ENCODE measurements around the gene ISOC1.

ISOC1 gene

DNA sequence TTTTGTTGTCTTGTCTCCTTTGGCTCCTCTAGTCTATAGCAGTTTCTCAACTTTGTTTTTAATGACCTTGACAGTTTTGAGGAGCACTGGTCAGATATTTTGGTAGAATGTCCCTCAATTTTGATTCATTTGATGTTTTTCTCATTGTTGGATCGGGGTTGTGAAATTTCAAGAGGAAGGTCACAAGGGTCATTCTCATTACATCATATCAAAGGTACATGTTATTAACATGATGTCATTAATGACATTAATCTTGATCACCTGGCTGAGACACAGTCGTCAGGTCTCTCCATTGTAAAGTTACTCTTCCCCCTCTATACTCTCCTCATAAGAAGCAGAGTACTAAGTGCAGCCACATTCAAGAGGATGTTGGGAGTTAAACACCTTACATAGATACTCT is 7.2 kb downstream of the ISOC1 start:
- ATAC-seq (ENCODE audit: insufficient read depth, low read depth): no peak
- Histone ChIP-seq H3K9me3 (ENCODE audit: insufficient read depth, low read length, severe bottlenecking) (no peaks in the 10 kb centered on the region), H3K79me2 (ENCODE audit: insufficient read depth, low read length) (peaks cover 34% of the 10 kb centered on the region), H3K9ac (ENCODE audit: low read depth, low read length) (no peak overlapping the region), H3K36me3 (ENCODE audit: insufficient read depth, low read length) (peaks cover 12% of the 10 kb centered on the region; the same call in 1 of the 2 replicates), H3K4me3 (ENCODE audit: low read depth in 1 of 2, low read length in 2 of 2) (no peak overlapping the region), H4K20me1 (ENCODE audit: insufficient read depth, low read length) (peaks cover 10% of the 10 kb centered on the region), H3K4me1 (ENCODE audit: insufficient read depth, low read length) (peaks cover 20% of the 10 kb centered on the region), H3K27ac (ENCODE audit: low read length) (no peak overlapping the region), H3K4me2 (ENCODE audit: insufficient read depth, low read length) (no peak overlapping the region), H3K27me3 (ENCODE audit: insufficient read depth, low read length, poor library complexity) (no peaks in the 10 kb centered on the region), H2AFZ (ENCODE audit: low read depth, low read length) (no peak overlapping the region)
- TF ChIP-seq, protein P1, sequence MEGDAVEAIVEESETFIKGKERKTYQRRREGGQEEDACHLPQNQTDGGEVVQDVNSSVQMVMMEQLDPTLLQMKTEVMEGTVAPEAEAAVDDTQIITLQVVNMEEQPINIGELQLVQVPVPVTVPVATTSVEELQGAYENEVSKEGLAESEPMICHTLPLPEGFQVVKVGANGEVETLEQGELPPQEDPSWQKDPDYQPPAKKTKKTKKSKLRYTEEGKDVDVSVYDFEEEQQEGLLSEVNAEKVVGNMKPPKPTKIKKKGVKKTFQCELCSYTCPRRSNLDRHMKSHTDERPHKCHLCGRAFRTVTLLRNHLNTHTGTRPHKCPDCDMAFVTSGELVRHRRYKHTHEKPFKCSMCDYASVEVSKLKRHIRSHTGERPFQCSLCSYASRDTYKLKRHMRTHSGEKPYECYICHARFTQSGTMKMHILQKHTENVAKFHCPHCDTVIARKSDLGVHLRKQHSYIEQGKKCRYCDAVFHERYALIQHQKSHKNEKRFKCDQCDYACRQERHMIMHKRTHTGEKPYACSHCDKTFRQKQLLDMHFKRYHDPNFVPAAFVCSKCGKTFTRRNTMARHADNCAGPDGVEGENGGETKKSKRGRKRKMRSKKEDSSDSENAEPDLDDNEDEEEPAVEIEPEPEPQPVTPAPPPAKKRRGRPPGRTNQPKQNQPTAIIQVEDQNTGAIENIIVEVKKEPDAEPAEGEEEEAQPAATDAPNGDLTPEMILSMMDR (IDR thresholded peaks at IDR 0.05; ENCODE audit: borderline replicate concordance, extremely low read depth, low read length, poor library complexity, severe bottlenecking): no peak
- TF ChIP-seq EZH2 (IDR thresholded peaks at IDR 0.05; ENCODE audit: borderline replicate concordance, low read depth, low read length, severe bottlenecking): no peak
- no peak for DNase-seq

DNA sequence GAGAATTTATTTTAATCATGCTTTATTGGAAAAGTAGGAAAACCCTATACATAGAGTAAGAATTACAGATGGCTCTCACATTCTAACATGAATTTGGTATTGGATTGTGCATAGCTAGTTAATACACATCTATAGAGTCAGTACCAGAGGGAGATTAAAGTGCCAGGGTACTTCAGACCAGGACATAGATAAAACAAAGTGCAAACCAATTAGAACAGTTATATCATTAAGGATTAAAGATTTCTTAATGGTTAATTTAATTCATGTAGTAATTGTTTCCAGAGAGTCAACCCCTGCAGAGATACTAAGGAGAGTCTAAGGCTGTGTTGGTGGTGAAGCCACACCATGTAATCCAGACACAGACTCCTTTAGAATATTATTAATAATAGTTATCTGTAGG is 8.8 kb downstream of the ISOC1 start:
- TF ChIP-seq, protein P1 (IDR thresholded peaks at IDR 0.05; ENCODE audit: borderline replicate concordance, extremely low read depth, low read length, poor library complexity, severe bottlenecking): no peak
- TF ChIP-seq EZH2 (IDR thresholded peaks at IDR 0.05; ENCODE audit: borderline replicate concordance, low read depth, low read length, severe bottlenecking): no peak
- H3K9me3 ChIP-seq (ENCODE audit: insufficient read depth, low read length, severe bottlenecking): no peaks in the 10 kb centered on the region
- peaks cover 9% of the 10 kb centered on the region for H3K4me1 ChIP-seq (ENCODE audit: insufficient read depth, low read length)
- H4K20me1 ChIP-seq (ENCODE audit: insufficient read depth, low read length): peaks cover 10% of the 10 kb centered on the region
- ATAC-seq (ENCODE audit: insufficient read depth, low read depth): no peak
- H3K79me2 ChIP-seq (ENCODE audit: insufficient read depth, low read length): peaks cover 30% of the 10 kb centered on the region
- H3K27ac ChIP-seq (ENCODE audit: low read length): no peak overlapping the region
- no peak overlapping the region for H3K4me2 ChIP-seq (ENCODE audit: insufficient read depth, low read length)
- no peak for DNase-seq
- H3K36me3 ChIP-seq (ENCODE audit: insufficient read depth, low read length): peaks cover 26% of the 10 kb centered on the region; the same call in 1 of the 2 replicates
- no peaks in the 10 kb centered on the region for H3K27me3 ChIP-seq (ENCODE audit: insufficient read depth, low read length, poor library complexity)
- no peak overlapping the region for H2AFZ ChIP-seq (ENCODE audit: low read depth, low read length)
- H3K4me3 ChIP-seq (ENCODE audit: low read depth in 1 of 2, low read length in 2 of 2): no peak overlapping the region
- no peak overlapping the region for H3K9ac ChIP-seq (ENCODE audit: low read depth, low read length)

DNA sequence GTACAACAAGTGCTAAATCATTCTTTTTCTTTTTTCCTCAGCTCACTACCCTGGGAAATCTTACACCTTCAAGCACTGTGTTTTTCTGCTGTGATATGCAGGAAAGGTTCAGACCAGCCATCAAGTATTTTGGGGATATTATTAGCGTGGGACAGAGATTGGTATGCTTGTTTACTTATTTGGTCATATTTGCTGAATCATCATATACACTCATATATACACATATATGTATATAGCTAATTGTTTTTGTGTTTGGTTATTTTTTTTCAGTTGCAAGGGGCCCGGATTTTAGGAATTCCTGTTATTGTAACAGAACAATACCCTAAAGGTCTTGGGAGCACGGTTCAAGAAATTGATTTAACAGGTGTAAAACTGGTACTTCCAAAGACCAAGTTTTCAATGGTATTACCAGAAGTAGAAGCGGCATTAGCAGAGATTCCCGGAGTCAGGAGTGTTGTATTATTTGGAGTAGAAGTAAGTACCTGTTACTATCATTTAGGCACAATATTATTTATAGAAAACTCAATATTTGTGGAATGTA is 10.4 kb downstream of the ISOC1 start:
- peaks cover 6% of the 10 kb centered on the region; the same call in 1 of the 2 replicates for H4K20me1 ChIP-seq (ENCODE audit: insufficient read depth, low read length)
- TF ChIP-seq EZH2 (IDR thresholded peaks at IDR 0.05; ENCODE audit: borderline replicate concordance, low read depth, low read length, severe bottlenecking): no peak
- TF ChIP-seq, protein P1 (IDR thresholded peaks at IDR 0.05; ENCODE audit: borderline replicate concordance, extremely low read depth, low read length, poor library complexity, severe bottlenecking): no peak
- H2AFZ ChIP-seq (ENCODE audit: low read depth, low read length): no peak overlapping the region
- no peaks in the 10 kb centered on the region for H3K9me3 ChIP-seq (ENCODE audit: insufficient read depth, low read length, severe bottlenecking)
- H3K79me2 ChIP-seq (ENCODE audit: insufficient read depth, low read length): peaks cover 17% of the 10 kb centered on the region
- no peaks in the 10 kb centered on the region for H3K4me1 ChIP-seq (ENCODE audit: insufficient read depth, low read length)
- no peak overlapping the region for H3K27ac ChIP-seq (ENCODE audit: low read length)
- DNase-seq (no peak), ATAC-seq (ENCODE audit: insufficient read depth, low read depth) (no peak)
- no peak overlapping the region for H3K4me3 ChIP-seq (ENCODE audit: low read depth in 1 of 2, low read length in 2 of 2)
- H3K27me3 ChIP-seq (ENCODE audit: insufficient read depth, low read length, poor library complexity): no peaks in the 10 kb centered on the region
- H3K9ac ChIP-seq (ENCODE audit: low read depth, low read length): no peak overlapping the region
- H3K4me2 ChIP-seq (ENCODE audit: insufficient read depth, low read length): no peak overlapping the region
- peaks cover 26% of the 10 kb centered on the region; the same call in 1 of the 2 replicates for H3K36me3 ChIP-seq (ENCODE audit: insufficient read depth, low read length)

Data from DND-41 (cell line).